ENCODE results near the gene SLC35F3. TPM values are rescaled to one million over a fixed set of nuclear protein-coding genes. Genes with fewer than 3 reads are reported as not detected.

The SLC35F3 gene
- total and polyA plus RNA-seq, 12 donors, result 0.12 to 3.2 (median 0.46) TPM

DNA sequence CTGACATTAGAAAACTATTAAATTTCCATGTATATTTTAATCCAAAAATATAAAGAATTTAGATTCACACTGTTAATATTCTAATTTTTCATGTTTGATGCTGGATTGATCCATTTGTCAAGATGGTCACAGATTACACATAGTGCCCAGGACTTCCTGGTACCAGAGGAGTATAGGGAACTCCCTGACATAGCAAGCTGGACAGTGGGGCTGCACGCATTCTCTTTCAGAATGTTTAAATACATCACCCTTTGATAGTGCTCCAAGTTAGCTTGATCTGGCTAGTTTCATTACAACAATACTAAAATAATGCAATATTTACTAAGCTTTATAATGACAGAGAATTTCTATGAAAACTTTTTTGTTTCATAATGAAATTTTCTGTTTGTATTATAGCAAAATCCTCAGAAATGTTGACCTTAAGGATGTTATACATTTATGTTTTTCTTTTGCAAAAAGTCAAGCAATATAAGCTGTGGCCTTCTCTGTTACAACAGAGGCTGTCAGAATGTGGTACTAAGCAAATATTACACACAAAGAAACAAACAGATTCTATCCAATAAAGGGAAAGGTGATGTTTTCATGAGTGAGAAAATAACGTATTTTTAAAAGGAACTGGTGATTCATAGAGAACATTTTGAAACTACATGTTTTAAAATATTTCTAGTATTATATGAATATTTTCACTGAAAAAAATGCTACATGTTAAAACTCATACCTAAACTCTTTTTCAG lies 84.7 kb downstream of the SLC35F3 start:
- H3K9me3 ChIP-seq (replicated peaks in 1 of 3), result no peaks in the 10 kb centered on the region
- no peak for DNase-seq
- no peak overlapping the region for H3K4me3 ChIP-seq
- TF ChIP-seq, protein P1, sequence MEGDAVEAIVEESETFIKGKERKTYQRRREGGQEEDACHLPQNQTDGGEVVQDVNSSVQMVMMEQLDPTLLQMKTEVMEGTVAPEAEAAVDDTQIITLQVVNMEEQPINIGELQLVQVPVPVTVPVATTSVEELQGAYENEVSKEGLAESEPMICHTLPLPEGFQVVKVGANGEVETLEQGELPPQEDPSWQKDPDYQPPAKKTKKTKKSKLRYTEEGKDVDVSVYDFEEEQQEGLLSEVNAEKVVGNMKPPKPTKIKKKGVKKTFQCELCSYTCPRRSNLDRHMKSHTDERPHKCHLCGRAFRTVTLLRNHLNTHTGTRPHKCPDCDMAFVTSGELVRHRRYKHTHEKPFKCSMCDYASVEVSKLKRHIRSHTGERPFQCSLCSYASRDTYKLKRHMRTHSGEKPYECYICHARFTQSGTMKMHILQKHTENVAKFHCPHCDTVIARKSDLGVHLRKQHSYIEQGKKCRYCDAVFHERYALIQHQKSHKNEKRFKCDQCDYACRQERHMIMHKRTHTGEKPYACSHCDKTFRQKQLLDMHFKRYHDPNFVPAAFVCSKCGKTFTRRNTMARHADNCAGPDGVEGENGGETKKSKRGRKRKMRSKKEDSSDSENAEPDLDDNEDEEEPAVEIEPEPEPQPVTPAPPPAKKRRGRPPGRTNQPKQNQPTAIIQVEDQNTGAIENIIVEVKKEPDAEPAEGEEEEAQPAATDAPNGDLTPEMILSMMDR (IDR thresholded peaks at IDR 0.05), result no peak
- no peak for TF ChIP-seq POLR2A (IDR thresholded peaks at IDR 0.05)
- 55 to 77% (median 72%) methylated on average over 2 of the region's 2 CpGs for WGBS, 4 donors
- no peaks in the 10 kb centered on the region for H3K4me1 ChIP-seq (replicated peaks in 1 of 2)
- H3K27me3 ChIP-seq, result no peaks in the 10 kb centered on the region
- no peak overlapping the region for H3K27ac ChIP-seq
- intact Hi-C loops (cut with DNase I), result no loop called here
- H3K36me3 ChIP-seq (replicated peaks in 1 of 2), result no peaks in the 10 kb centered on the region

GRCh38 chr1:233990486-233990885 lies 86.0 kb downstream of the SLC35F3 start:
- intact Hi-C loops (cut with DNase I), result no loop called here
- 48 to 90% (median 61%) methylated on average over 2 of the region's 2 CpGs for WGBS, 4 donors

DNA sequence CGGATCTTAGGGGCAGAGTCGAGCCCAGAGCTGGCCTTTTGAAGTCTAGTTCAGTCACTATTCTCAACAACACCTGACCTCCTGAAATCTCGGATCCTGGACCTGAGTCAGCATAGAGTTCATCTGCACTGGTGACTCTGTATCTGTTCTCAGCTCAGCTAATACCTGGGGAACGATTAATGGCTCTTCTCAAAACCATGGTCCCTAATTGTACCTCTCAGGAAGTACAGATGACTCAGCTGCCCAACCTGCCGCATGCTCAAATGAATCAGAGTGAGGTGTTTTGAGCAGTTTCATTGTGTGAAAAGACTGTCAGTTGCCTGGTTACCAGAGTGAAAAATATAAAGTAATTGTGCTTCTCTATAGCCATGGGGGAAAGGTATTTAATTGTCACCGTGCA lies 89.2 kb downstream of the SLC35F3 start:
- no peak for DNase-seq
- TF ChIP-seq, protein P1 (IDR thresholded peaks at IDR 0.05), result no peak
- TF ChIP-seq POLR2A (IDR thresholded peaks at IDR 0.05), result no peak
- Histone ChIP-seq H3K4me3 (no peak overlapping the region), H3K4me1 (replicated peaks in 1 of 2) (no peaks in the 10 kb centered on the region), H3K27me3 (no peaks in the 10 kb centered on the region), H3K27ac (no peak overlapping the region), H3K36me3 (replicated peaks in 1 of 2) (no peaks in the 10 kb centered on the region), H3K9me3 (replicated peaks in 1 of 3) (no peaks in the 10 kb centered on the region)
- intact Hi-C loops (cut with DNase I), result no loop called here
- WGBS, 4 donors, result 54 to 67% (median 59%) methylated on average over 6 of the region's 6 CpGs

More at GRCh38 chr1:233990486-233990885, 86.0 kb downstream of the SLC35F3 start:
- H3K4me1 ChIP-seq (replicated peaks in 1 of 2), result no peaks in the 10 kb centered on the region
- no peaks in the 10 kb centered on the region for H3K9me3 ChIP-seq (replicated peaks in 1 of 3)
- TF ChIP-seq, protein P1 (IDR thresholded peaks at IDR 0.05), result no peak
- TF ChIP-seq POLR2A (IDR thresholded peaks at IDR 0.05), result no peak
- H3K4me3 ChIP-seq, result no peak overlapping the region
- H3K27me3 ChIP-seq, result no peaks in the 10 kb centered on the region
- no peaks in the 10 kb centered on the region for H3K36me3 ChIP-seq (replicated peaks in 1 of 2)
- H3K27ac ChIP-seq, result no peak overlapping the region
- no peak for DNase-seq

GRCh38 chr1:233994112-233994511 lies 89.6 kb downstream of the SLC35F3 start:
- TF ChIP-seq, protein P1 (IDR thresholded peaks at IDR 0.05), result no peak
- no peak for TF ChIP-seq POLR2A (IDR thresholded peaks at IDR 0.05)
- no peaks in the 10 kb centered on the region for H3K9me3 ChIP-seq (replicated peaks in 1 of 3)

More at GRCh38 chr1:233994112-233994511, 89.6 kb downstream of the SLC35F3 start:
- H3K36me3 ChIP-seq (replicated peaks in 1 of 2), result no peaks in the 10 kb centered on the region
- H3K27me3 ChIP-seq, result no peaks in the 10 kb centered on the region
- no peak for DNase-seq
- H3K27ac ChIP-seq, result no peak overlapping the region
- WGBS, 4 donors, result 78 to 83% (median 79%) methylated on average over 3 of the region's 3 CpGs
- intact Hi-C loops (cut with DNase I), result no loop called here
- no peak overlapping the region for H3K4me3 ChIP-seq
- no peaks in the 10 kb centered on the region for H3K4me1 ChIP-seq (replicated peaks in 1 of 2)

Data from adrenal gland (tissue), 12 donors.